ENCODE data around the gene ZNF300.

ZNF300 gene

GRCh38 chr5:150918613-150919012 is 13.8 kb upstream of the ZNF300 start:
- no peak overlapping the region for H3K4me3 ChIP-seq (replicated peaks; ENCODE audit: low read depth, low read length)
- TF ChIP-seq CTCF (IDR thresholded peaks at IDR 0.05; ENCODE audit: low read depth, low read length, missing control alignments), result no peak
- peak; percentile 19 for DNase-seq (ENCODE audit: extremely low read depth, low read depth)

- DNase-seq (ENCODE audit: extremely low read depth, low read depth), result no peak
- no peak for TF ChIP-seq CTCF (IDR thresholded peaks at IDR 0.05; ENCODE audit: low read depth, low read length, missing control alignments)
- no peak overlapping the region for H3K4me3 ChIP-seq (replicated peaks; ENCODE audit: low read depth, low read length)
Measured at GRCh38 chr5:150912312-150912814, 7.6 kb upstream of the ZNF300 start.

- DNase-seq (ENCODE audit: extremely low read depth, low read depth), result no peak
- peak overlapping the region; percentile 61 for H3K4me3 ChIP-seq (replicated peaks; ENCODE audit: low read depth, low read length)
- TF ChIP-seq CTCF (IDR thresholded peaks at IDR 0.05; ENCODE audit: low read depth, low read length, missing control alignments), result no peak
Measured at GRCh38 chr5:150905312-150905683, 518 bp upstream of the ZNF300 start.

GRCh38 chr5:150901446-150901845 is 3.3 kb downstream of the ZNF300 start:
- TF ChIP-seq CTCF (IDR thresholded peaks at IDR 0.05; ENCODE audit: low read depth, low read length, missing control alignments), result no peak
- no peak for DNase-seq (ENCODE audit: extremely low read depth, low read depth)
- H3K4me3 ChIP-seq (replicated peaks; ENCODE audit: low read depth, low read length), result no peak overlapping the region

GRCh38 chr5:150895431-150896428 is 9.1 kb downstream of the ZNF300 start:
- no peak overlapping the region for H3K4me3 ChIP-seq (replicated peaks; ENCODE audit: low read depth, low read length)
- no peak for DNase-seq (ENCODE audit: extremely low read depth, low read depth)

GRCh38 chr5:150879358-150879757 is 25.4 kb downstream of the ZNF300 start:
- TF ChIP-seq CTCF (IDR thresholded peaks at IDR 0.05; ENCODE audit: low read depth, low read length, missing control alignments), result no peak
- DNase-seq (ENCODE audit: extremely low read depth, low read depth), result no peak

More at GRCh38 chr5:150895431-150896428, 9.1 kb downstream of the ZNF300 start:
- no peak for TF ChIP-seq CTCF (IDR thresholded peaks at IDR 0.05; ENCODE audit: low read depth, low read length, missing control alignments)

More at GRCh38 chr5:150879358-150879757, 25.4 kb downstream of the ZNF300 start:
- no peak overlapping the region for H3K4me3 ChIP-seq (replicated peaks; ENCODE audit: low read depth, low read length)
